Measurements from ENCODE around the gene PRKAG1.

PRKAG1 gene

DNA sequence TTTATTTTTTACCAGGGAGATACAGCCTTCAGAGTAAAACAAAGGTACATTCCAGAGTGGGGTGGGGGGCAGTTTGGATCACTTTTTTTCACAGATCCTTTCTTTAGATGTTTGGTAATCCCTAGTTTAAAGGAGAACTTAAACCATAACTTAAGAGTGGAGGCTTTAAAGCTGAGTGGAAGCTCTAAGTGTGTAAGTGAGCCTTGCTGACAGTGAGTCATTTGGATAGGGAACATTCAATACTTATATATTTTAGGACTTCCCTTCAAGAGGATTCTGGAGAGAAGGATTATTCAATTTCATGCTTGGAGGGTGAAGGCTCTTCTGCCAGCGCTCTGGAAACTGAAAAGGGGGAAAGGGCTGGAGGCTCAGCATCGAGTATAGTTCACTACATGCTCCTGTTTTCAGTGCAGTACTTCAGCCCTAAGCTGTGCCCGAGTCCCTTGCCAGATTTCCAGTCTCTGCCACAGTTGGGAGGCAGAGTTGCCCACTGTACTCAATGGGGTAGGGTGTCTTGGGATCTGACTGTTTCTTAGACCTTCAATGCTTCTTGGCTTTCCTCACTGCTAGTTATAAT lies 8.4 kb downstream of the PRKAG1 start:
- DNase-seq (ENCODE audit: low spot score): no peak

- no peak for DNase-seq (ENCODE audit: low spot score)
These were observed 9.6 kb downstream of the PRKAG1 start for GRCh38 chr12:49008943-49009342.

GRCh38 chr12:49000346-49000745 lies 18.2 kb downstream of the PRKAG1 start:
- DNase-seq (ENCODE audit: low spot score): no peak

GRCh38 chr12:48999371-49000131 lies 19.0 kb downstream of the PRKAG1 start, which contains the start of gene DDN:
Gene DDN (minus strand): TSS chr12:48999375. CDS start chr12:48999287, 88 bp downstream.
- DNase-seq (ENCODE audit: low spot score): peak; percentile 81

DNA sequence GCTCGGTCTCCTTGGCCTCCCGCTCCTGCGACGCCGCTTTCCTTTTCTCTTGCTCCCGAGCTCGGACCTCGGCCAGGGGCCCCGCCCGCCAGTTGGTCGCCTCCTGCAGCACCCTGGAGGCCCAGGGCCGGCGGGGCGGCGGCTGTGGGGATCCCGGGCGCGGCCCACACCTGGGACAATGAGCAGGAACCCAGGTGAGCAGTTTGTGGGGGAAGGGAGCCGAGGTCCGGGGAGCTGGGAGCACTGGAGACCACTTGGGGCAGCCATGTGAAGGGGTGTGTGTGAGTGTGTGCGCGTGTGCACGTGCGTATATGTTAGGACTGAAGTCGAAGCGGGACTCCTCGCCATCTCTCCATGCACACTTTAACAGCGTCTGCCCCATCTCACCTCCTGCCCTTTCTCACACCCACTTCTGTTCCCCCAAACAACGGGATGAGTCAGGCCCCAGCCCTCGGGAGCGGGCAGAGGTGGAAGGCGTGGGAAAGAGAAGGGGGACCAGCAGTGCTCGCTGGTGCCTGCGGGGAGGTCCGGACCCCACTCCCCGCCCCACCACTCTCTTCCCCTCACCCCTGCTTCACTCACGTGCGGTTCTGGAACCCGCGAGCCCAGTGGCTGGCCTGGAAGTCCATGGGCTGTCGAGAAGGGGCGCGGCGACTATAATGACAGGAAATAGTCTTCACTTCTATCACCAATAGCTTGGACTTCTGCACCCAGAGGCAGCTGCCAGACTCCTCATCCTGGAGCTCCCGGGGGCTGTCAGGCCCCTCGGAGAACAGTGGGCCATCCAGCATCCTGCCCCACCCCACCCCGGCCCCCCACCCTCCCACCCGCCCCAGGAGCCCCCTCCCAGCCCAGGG lies 19.9 kb downstream of the PRKAG1 start:
- DNase-seq (ENCODE audit: low spot score): no peak

GRCh38 chr12:48997719-48998496 lies 20.7 kb downstream of the PRKAG1 start:
- DNase-seq (ENCODE audit: low spot score): peak; percentile 91

DNA sequence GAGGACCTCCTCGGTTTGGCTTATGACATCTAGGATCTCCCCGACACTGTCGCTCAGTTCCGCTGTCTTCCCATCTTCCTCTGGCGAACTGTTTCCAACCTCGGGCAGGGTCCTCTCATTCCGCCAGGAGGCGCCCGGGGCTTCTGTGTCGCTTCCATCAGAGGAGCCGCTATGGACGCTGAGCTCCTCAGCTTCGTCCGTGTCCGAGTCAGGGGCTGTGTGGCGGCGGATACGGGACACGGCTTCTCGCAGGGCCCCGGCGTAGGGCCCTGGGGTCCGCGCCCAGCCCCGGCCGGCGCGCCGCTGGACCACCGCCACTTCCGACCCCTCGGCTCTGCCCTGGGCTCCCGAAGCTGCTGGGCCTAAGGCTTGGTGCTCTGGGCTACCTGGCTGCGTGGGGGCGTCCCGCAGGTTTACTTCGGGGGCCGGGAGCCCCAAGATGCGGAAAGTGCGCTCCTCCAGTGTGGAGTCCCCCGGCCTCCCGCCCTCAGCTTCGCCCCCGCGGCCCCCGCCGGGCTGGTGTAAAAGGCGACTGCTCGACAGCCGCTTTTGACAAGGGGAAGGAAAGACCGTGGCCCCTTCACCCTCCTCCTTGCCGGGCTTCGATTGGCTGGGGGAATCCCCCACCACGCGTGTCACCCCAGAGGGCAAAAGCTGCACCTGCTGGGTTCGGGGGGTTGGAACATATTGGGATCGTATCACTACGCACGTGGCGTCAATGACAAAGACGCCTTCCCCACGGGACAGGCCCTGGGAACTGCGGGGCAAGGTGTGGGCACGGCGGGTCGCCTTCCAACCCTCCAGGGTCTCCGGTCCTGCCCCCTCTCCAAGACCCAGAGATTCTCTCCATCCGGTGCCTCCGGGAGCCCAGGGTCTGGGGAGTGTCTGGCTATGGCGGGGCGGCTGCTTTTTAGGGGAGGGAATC lies 21.5 kb downstream of the PRKAG1 start:
- peak; percentile 77 for DNase-seq (ENCODE audit: low spot score)

DNA sequence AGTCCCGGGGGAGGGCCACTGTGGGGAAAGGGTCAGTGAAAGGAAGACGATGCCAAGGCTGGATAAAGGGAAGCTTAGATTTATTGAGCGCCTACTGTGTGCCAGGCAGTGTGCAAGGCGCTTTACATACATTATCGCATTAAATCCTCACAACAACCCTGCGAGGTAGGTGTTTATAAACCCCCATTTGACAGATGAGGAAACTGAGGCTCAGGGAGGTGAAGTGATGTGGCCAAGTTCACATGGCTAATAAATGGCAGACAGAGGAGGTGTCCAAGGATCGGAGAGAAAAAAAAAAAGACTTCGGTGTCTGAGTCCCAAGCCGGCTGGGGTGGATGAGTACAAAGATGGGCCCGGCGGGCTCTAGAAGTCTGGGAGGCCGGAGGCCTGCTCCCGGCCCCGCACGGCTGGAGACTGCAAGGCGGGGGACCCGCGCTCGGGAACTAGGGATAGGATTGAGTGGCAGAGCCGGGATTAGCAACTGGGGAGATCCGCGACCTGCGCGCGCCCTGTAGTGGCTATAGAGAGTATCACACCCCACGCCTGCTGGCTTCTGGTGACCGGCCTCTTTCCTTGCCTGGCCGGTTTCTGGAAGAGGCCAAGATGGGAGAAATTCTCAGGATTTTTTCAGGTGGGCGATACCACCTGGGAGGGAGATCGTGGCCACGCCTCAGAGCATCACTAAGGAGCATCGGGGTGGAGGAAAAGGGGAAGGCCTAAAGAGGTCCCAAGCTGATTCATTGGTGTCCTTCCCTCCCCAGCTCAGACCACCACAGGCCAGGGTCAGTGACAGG lies 23.3 kb downstream of the PRKAG1 start:
- peak; percentile 86 for DNase-seq (ENCODE audit: low spot score)

DNA sequence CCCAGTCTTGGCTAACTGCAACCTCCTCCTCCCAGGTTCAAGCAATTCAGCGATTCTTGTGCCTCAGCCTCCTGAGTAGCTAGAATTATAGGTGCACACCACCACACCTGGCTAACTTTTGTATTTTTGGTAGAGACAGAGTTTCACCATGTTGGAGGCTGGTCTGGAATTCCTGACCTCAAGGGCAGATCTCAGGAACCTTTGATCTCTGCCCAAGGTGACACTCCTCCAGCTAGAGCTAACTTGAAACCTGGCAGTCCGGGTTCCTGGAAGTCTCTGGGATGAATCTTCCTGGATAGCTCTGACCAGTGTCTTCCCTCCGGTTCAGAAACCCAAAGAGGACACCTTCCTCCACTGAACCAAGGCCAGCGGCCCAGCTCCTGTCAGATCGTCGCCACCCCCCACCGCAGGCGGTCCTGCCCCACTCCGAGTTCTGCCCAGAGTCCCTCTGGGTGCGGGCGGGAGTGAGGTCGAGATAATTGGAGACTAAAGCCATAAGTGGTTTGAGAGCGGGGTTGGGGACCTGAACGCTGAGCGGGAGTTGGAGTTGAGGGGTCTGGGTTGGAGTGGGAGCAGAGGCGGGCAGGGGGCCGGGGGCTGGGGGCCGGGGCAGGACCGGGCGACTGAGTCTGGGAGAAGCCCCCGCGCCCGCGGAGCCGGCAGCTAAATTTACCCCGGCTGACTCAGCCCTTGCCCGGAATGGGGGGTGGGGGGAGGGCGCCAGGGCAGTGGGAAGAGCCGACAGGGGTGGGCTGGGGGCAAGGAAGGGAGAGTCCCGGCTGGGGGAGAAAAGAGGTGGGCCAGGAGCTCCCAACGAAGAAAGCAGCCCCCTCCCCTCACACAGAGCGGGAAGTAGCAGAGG lies 24.1 kb downstream of the PRKAG1 start:
- DNase-seq (ENCODE audit: low spot score): no peak

DNA sequence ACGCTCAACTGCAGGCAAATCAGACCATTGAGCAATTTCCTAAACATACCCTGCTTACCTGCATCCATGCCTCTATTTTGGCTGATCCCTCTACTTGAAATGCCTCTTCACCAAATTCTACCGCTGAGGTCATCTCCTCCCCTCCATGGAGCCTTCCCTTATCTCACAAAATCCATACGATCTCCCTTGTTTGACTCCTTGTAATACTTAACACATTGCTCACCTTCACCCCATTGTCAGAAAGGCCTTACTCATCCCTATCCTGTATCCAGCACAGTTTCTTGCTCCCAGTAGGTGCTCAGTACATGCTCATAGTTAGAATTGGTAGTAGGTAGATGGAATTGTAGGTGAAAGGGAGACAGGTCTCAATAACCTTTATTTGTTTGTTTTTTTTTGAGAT lies 24.8 kb downstream of the PRKAG1 start:
- no peak for DNase-seq (ENCODE audit: low spot score)

DNA sequence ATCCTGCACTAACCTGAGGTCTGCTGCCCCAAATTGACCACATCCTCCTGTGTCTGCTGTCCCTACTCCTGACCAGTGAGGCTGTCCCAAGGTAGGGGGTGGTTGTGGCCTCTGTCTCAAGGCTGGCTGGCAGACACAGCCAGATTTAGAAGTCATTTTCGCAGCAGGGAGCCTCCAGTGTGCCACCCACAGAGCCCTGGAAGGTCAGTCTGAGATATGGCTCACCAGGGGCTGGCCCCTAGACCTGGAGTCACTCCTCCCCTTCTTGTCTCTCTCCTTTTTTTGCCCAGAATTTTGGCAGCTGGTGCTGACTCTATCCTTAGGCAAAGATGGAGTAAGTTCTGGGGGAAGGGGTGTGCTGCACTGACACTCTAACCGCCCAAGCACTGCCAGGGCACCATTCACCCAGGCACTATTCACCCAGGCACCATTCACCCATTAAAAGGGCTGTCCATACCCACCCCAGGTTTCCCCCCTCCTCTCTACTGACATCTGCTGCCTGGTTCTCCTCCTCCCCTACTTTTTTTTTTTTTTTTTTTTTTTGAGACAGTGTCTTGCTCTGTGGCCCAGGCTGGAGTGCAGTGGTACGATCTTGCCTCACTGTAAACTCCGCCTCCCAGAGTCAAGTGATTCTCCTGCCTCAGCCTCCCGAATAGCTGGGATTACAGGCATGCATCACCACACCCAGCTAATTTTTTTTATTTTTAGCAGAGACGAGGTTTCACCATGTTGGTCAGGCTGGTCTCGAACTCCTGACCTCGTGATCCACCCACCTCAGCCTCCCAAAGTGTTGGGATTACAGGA lies 27.1 kb downstream of the PRKAG1 start:
- no peak for DNase-seq (ENCODE audit: low spot score)

- DNase-seq (ENCODE audit: low spot score): no peak
These were observed 28.0 kb downstream of the PRKAG1 start for GRCh38 chr12:48990552-48990951.

DNA sequence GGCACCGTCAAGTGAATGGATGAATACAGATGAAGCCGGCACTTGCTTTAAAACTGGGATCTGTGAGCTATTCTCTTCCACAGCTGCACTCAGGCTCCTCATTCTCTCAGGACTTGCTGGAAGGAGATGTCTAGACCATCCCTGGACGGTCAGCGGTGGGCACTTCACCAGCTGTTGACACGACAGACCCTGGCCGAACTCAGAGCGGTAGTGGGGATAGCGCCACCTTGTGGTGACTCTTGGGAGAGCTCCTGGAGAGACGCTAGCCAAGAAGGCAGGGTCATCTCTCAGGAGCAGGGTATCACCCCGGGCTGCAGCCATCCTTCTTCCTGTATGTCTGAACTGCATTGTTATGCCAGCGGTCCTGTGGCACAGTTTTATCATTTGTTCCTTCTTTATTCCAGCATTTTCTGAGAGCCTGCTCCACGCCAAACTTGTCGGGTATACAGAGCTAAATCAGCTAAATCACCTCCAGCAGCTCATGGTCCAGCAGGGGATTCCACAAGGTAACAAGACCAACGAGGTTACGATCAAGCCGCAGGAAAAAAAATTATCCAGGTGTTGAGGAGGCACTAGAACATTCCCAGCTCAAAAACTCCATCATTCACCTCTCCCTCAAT lies 30.4 kb downstream of the PRKAG1 start:
- peak; percentile 68 for DNase-seq (ENCODE audit: low spot score)

DNA sequence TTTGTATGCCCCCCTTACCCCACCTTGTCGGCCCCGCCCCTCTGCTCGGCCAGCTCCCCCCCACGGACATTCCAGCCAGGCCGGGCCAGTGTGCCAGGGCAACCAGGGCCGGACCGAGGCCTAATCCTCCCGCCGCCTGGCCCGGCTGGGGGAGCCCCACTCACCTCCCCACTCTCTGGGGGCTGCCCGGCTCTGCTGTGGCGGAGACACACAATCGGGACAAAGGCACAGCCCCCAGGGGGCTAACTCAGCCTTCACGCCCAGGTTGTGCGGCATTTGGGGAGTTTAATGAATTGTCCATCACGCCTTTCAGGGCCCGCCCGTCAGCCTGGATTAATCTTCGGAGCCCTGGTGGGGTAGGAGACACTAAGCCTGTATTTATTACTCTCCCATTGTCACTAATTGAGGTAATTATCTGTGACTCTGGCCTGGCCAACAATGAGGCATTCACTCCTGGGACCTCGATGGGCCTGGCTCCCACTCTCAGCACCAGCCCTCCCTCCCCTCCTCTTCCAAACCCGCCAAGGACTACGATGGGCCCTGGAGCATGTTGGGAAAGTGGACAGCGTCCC lies 31.8 kb downstream of the PRKAG1 start:
- no peak for DNase-seq (ENCODE audit: low spot score)

DNA sequence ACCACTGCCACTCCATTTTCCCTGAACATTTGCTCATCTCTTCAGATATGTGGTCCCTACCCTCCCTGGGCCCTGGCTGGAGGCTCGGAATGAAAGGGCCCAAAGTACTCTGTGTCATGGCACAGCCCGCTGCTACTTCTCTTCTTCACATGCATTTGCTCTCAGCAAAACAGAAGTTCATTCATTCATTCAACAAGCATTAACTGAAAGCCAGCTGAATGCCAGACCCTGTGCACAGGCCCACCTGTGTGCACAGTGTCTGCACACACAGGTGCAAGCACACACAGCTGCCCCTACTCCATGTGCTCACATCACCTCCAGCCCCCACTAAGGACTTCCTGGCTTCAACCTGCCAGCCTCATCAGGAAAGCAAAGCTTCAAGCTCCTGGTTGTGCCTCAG lies 32.7 kb downstream of the PRKAG1 start:
- no peak for DNase-seq (ENCODE audit: low spot score)

DNA sequence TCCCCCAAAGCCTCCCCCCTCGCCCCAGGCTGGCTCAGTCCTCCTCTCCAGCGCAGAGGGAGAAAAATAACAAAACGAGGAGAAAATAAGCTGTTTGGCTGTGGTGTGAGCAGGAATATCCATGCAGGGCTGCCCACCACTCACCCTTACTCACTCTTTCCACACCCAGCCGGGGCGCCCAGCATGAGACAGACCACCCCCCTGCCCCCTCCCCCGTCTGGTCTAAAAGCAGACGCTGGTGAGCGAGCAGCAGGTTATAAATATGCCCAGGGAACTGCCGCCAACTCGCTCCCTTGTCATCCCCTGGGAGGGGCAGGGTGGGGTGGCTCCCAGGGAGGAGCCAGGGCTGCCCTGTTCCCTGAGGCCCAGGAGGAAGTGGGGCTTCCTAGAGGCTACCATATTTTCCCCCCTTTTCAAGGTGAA lies 33.1 kb downstream of the PRKAG1 start:
- no peak for DNase-seq (ENCODE audit: low spot score)

- no peak for DNase-seq (ENCODE audit: low spot score)
These were observed 36.0 kb downstream of the PRKAG1 start for GRCh38 chr12:48982397-48983080.
